ENCODE data around the gene CACUL1. TPM values are rescaled to one million over a fixed set of nuclear protein-coding genes. Genes with fewer than 3 reads are reported as not detected.

The CACUL1 gene
- total RNA-seq, 1 experiment from 2014 or later = 38.5 TPM

DNA sequence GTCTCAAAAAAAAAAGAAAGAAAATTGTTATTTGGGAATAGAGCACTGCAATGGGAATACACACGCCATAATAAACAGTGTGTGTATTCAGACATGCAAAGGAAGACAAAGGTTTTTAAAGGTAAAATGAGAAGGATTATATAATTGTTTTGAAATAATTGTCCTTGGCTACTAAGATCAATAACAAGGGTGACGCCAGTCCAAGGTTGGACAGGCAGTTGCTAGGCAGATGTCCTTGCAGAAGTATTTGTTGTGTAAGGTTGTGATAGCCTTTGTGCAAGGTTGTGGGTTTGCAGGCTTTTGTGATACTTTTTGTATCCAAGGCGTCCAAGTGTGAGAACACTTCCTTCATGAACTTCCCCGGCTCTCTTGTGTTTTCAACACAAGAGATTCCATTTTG lies 87.0 kb downstream of the CACUL1 start:
- Histone ChIP-seq H3K79me1 (ENCODE audit: insufficient read depth, low read depth, low read length, poor library complexity, severe bottlenecking) (no peaks in the 10 kb centered on the region), H3K14ac (ENCODE audit: insufficient read depth, low read length) (no peak overlapping the region), H3K27me3 (ENCODE audit: insufficient read depth, low read length) (no peaks in the 10 kb centered on the region), H3K23ac (ENCODE audit: insufficient read length, low read depth, low read length) (no peak overlapping the region), H2BK12ac (ENCODE audit: insufficient read length, low read depth, low read length) (no peak overlapping the region), H4K91ac (ENCODE audit: insufficient read length, low read depth, low read length) (no peak overlapping the region), H2AK5ac (ENCODE audit: insufficient read length, low read length) (no peak overlapping the region), H3K9me3 (ENCODE audit: control insufficient read depth, low read depth, low read length) (no peaks in the 10 kb centered on the region), H4K20me1 (ENCODE audit: control insufficient read depth, insufficient read depth, insufficient read length) (no peaks in the 10 kb centered on the region), H2BK5ac (ENCODE audit: insufficient read length, low read length) (no peak overlapping the region), H2BK20ac (ENCODE audit: low read depth, low read length, poor library complexity, severe bottlenecking) (no peak overlapping the region), H3K4ac (ENCODE audit: low read depth, low read length) (no peak overlapping the region), H4K8ac (replicated peaks; ENCODE audit: insufficient read length, low read depth, low read length) (no peak overlapping the region), H3K9ac (ENCODE audit: extremely low read depth, insufficient read length, low read length) (no peak overlapping the region), H4K5ac (ENCODE audit: insufficient read length, low read depth, low read length) (no peak overlapping the region), H2AFZ (ENCODE audit: low read length) (no peak overlapping the region), H2BK15ac (ENCODE audit: low read depth, low read length) (no peak overlapping the region), H3K4me1 (ENCODE audit: insufficient read depth, low read length) (no peaks in the 10 kb centered on the region), H3T11ph (ENCODE audit: low read length) (no peak overlapping the region), H3K56ac (ENCODE audit: insufficient read length, low read depth, low read length) (no peak overlapping the region), H2BK120ac (ENCODE audit: low read depth, low read length, poor library complexity, severe bottlenecking) (no peak overlapping the region), H3K18ac (ENCODE audit: insufficient read length, low read depth, low read length) (no peak overlapping the region), H3K4me2 (ENCODE audit: insufficient read depth, insufficient read length, low read length) (no peak overlapping the region), H3K27ac (ENCODE audit: insufficient read length, low read depth, low read length) (no peak overlapping the region), H3K23me2 (ENCODE audit: insufficient read length, low read depth, low read length, poor library complexity, severe bottlenecking) (no peaks in the 10 kb centered on the region), H3K79me2 (ENCODE audit: insufficient read depth, low read length) (no peaks in the 10 kb centered on the region)
- WGBS (ENCODE audit: extremely low coverage, insufficient read length, low lambda C conversion rate) = no CpG with 5 or more reads among the region's 4 CpGs
- no peak for TF ChIP-seq CTCF (conservative IDR thresholded peaks at IDR 0.05)
- Mint-ChIP-seq H3K4me1 (peaks cover 5 to 19% of the 10 kb centered on the region in 2 experiments), H3K27ac (no peak overlapping the region), H3K4me3 (no peak overlapping the region), H3K27me3 (ENCODE audit: low read depth) (peaks cover 6% of the 10 kb centered on the region), H3K36me3 (ENCODE audit: insufficient read depth in 1 of 3, low read depth in 3 of 3) (no peaks in the 10 kb centered on the region), H3K9me3 (no peaks in the 10 kb centered on the region; a peak in 1 of 5 replicates)
- DNase-seq = no peak

Data from H9 (cell line).